BE2C (cell line): ENCODE results near the gene NCOA5.

Experiments
- DNase-seq: peaks from one replicate; pipeline ENCODE4 v3.0.0-alpha.2; 2020
- H3K27me3 ChIP-seq: fragments of 250-450 bp; sonication (Bioruptor Pico); 2 replicates; pipeline ENCODE4 v1.5.1; 2020; ENCODE audit warnings: mild to moderate bottlenecking
- H3K36me3 ChIP-seq: fragments of 250-450 bp; sonication (Bioruptor Pico); 2 replicates; pipeline ENCODE4 v1.5.1; 2020; ENCODE audit warnings: mild to moderate bottlenecking
- H3K4me1 ChIP-seq: fragments of 250-450 bp; sonication (Bioruptor Pico); 2 replicates; pipeline ENCODE4 v1.5.1; 2020
- H3K4me3 ChIP-seq: 2 replicates; pipeline ENCODE4 v1.5.1; 2011; ENCODE audit warnings: low read depth, low read length
- H3K9me3 ChIP-seq: fragments of 250-450 bp; sonication (Bioruptor Pico); 2 replicates; pipeline ENCODE4 v1.5.1; 2020
- CTCF ChIP-seq: IDR thresholded peaks from 2 replicates; pipeline ENCODE4 v1.5.1; 2012; ENCODE audit warnings: mild to moderate bottlenecking, low read depth, low read length

The NCOA5 gene

GRCh38 chr20:46036370-46036769 lies 53.4 kb downstream of the NCOA5 start:
- TF ChIP-seq CTCF = no peak
- H3K4me3 ChIP-seq = no peak overlapping the region
- peaks cover 13% of the 10 kb centered on the region for H3K27me3 ChIP-seq
- no peak for DNase-seq
- H3K4me1 ChIP-seq = peaks cover under 1% of the 10 kb centered on the region
- H3K9me3 ChIP-seq = no peaks in the 10 kb centered on the region
- no peaks in the 10 kb centered on the region for H3K36me3 ChIP-seq

- no peak for TF ChIP-seq CTCF
- H3K4me1 ChIP-seq = peaks cover 7% of the 10 kb centered on the region
- no peaks in the 10 kb centered on the region for H3K36me3 ChIP-seq
- no peaks in the 10 kb centered on the region for H3K9me3 ChIP-seq
- no peak overlapping the region for H3K4me3 ChIP-seq
- H3K27me3 ChIP-seq = peaks cover 19% of the 10 kb centered on the region
- DNase-seq = no peak
Measured at GRCh38 chr20:46035713-46036112, 54.0 kb downstream of the NCOA5 start.

GRCh38 chr20:46035253-46035652 lies 54.5 kb downstream of the NCOA5 start:
- Histone ChIP-seq H3K4me1 (peaks cover 9% of the 10 kb centered on the region), H3K27me3 (peaks cover 23% of the 10 kb centered on the region), H3K36me3 (no peaks in the 10 kb centered on the region), H3K9me3 (no peaks in the 10 kb centered on the region), H3K4me3 (no peak overlapping the region)
- no peak for TF ChIP-seq CTCF
- DNase-seq = no peak

- Histone ChIP-seq H3K27me3 (peaks cover 35% of the 10 kb centered on the region), H3K9me3 (no peaks in the 10 kb centered on the region), H3K36me3 (no peaks in the 10 kb centered on the region), H3K4me1 (peaks cover 9% of the 10 kb centered on the region), H3K4me3 (no peak overlapping the region)
- no peak for TF ChIP-seq CTCF
- DNase-seq = no peak
Measured at GRCh38 chr20:46034039-46034438, 55.7 kb downstream of the NCOA5 start.

- Histone ChIP-seq H3K36me3 (no peaks in the 10 kb centered on the region), H3K4me1 (peaks cover 9% of the 10 kb centered on the region), H3K27me3 (peaks cover 56% of the 10 kb centered on the region), H3K4me3 (peak overlapping the region; percentile 75), H3K9me3 (no peaks in the 10 kb centered on the region)
- peak; percentile 86 for DNase-seq
- no peak for TF ChIP-seq CTCF
Measured at GRCh38 chr20:46031701-46032254, 58.0 kb downstream of the NCOA5 start.

GRCh38 chr20:46031014-46031569 lies 58.7 kb downstream of the NCOA5 start:
- peaks cover 56% of the 10 kb centered on the region for H3K27me3 ChIP-seq
- no peaks in the 10 kb centered on the region for H3K36me3 ChIP-seq
- no peak for TF ChIP-seq CTCF
- H3K9me3 ChIP-seq = no peaks in the 10 kb centered on the region
- no peak for DNase-seq
- H3K4me1 ChIP-seq = peaks cover 9% of the 10 kb centered on the region
- peak overlapping the region; percentile 75 for H3K4me3 ChIP-seq
